Gastrocnemius medialis (tissue), 4 donors: ENCODE results near the gene ANKRD34B.

Experiments used
- POLR2A ChIP-seq, 2 donors: fragments of 450-650 bp; IDR thresholded peaks; one replicate each; pipeline ENCODE4 v1.6.1; 2017; ENCODE audit warnings: antibody characterized with exemption in 2 of 2, mild to moderate bottlenecking in 2 of 2, moderate library complexity in 2 of 2
- TF ChIP-seq, protein P1 (sequence below), 5 experiments: fragments of 450-650 bp in 3 of 5; fragments of 200-600 bp in 2 of 5; sonication (generic) in 2 of 5; IDR thresholded peaks in 4 of 5; conservative IDR thresholded peaks in 1 of 5; 1 replicate in 4 of 5; 2 replicates in 1 of 5; pipeline ENCODE4 v1.5.1; 2016 to 2019; ENCODE audit warnings: antibody characterized with exemption in 5 of 5, mild to moderate bottlenecking in 3 of 5, moderate library complexity in 3 of 5

GRCh38 chr5:80559244-80559643, 10.8 kb downstream of the ANKRD34B start:
- TF ChIP-seq, protein P1, sequence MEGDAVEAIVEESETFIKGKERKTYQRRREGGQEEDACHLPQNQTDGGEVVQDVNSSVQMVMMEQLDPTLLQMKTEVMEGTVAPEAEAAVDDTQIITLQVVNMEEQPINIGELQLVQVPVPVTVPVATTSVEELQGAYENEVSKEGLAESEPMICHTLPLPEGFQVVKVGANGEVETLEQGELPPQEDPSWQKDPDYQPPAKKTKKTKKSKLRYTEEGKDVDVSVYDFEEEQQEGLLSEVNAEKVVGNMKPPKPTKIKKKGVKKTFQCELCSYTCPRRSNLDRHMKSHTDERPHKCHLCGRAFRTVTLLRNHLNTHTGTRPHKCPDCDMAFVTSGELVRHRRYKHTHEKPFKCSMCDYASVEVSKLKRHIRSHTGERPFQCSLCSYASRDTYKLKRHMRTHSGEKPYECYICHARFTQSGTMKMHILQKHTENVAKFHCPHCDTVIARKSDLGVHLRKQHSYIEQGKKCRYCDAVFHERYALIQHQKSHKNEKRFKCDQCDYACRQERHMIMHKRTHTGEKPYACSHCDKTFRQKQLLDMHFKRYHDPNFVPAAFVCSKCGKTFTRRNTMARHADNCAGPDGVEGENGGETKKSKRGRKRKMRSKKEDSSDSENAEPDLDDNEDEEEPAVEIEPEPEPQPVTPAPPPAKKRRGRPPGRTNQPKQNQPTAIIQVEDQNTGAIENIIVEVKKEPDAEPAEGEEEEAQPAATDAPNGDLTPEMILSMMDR (IDR thresholded peaks at IDR 0.05 in 4 of 5, conservative IDR thresholded peaks at IDR 0.05 in 1 of 5) = no peak
- TF ChIP-seq POLR2A (IDR thresholded peaks at IDR 0.05) = no peak
